CD8-positive, alpha-beta memory T cell (primary cell): ENCODE data around the gene CTSW. TPM values are rescaled to one million over a fixed set of nuclear protein-coding genes. Genes with fewer than 3 reads are reported as not detected.

Experiments
- CTCF ChIA-PET: fragments of 350-600 bp; sonication (Branson Sonifier 250); formaldehyde crosslinking; loops from one replicate; lab custom pipeline; 2021; ENCODE audit warnings: antibody characterized with exemption; lab: Charles Lee
- POLR2A ChIA-PET: fragments of 350-600 bp; sonication (Branson Sonifier 250); formaldehyde crosslinking; loops from one replicate; lab custom pipeline; 2021; ENCODE audit warnings: antibody characterized with exemption; lab: Charles Lee
- DNase-seq, 5 donors: peaks; one replicate each; pipeline versions ENCODE4 v3.0.0 to v3.0.0-alpha.2; 2020 to 2022; ENCODE audit warnings: mixed read lengths in 1 of 5
- H3K27ac ChIP-seq: one replicate; pipeline ENCODE4 v1.7.0; 2013; ENCODE audit warnings: low read depth, mild to moderate bottlenecking, low read length, moderate library complexity
- H3K27me3 ChIP-seq: 2 replicates; pipeline ENCODE4 v1.7.0; 2013; ENCODE audit warnings: low read length, mild to moderate bottlenecking; ENCODE audit not compliant: insufficient read depth, poor library complexity, severe bottlenecking
- H3K36me3 ChIP-seq: 2 replicates; pipeline ENCODE4 v1.7.0; 2013; ENCODE audit warnings: mild to moderate bottlenecking, low read length, moderate library complexity; ENCODE audit not compliant: insufficient read depth
- H3K4me1 ChIP-seq: 2 replicates; pipeline ENCODE4 v1.7.0; 2013; ENCODE audit warnings: mild to moderate bottlenecking, low read length, moderate library complexity; ENCODE audit not compliant: insufficient read depth
- H3K4me3 ChIP-seq: 2 replicates; pipeline ENCODE4 v1.7.0; 2013; ENCODE audit warnings: mild to moderate bottlenecking, low read length
- H3K9me3 ChIP-seq: 2 replicates; pipeline ENCODE4 v1.7.0; 2013; ENCODE audit warnings: mild to moderate bottlenecking, low read length
- H3K27ac Mint-ChIP-seq, 8 donors: one replicate each; pipeline ENCODE4 v1.8.0; 2020 to 2021; ENCODE audit warnings: mixed read lengths in 8 of 8, mild to moderate bottlenecking in 6 of 8, inconsistent platforms in 3 of 8, moderate library complexity in 3 of 8
- H3K27me3 Mint-ChIP-seq, 2 donors: one replicate each; pipeline ENCODE4 v1.8.0; 2020 to 2021; ENCODE audit warnings: mixed read lengths in 2 of 2, mild to moderate bottlenecking in 1 of 2, moderate library complexity in 1 of 2
- H3K36me3 Mint-ChIP-seq, 3 donors: one replicate each; pipeline ENCODE4 v1.8.0; 2020 to 2021; ENCODE audit warnings: mixed read lengths in 3 of 3, inconsistent platforms in 1 of 3, mild to moderate bottlenecking in 1 of 3
- H3K4me1 Mint-ChIP-seq, 3 donors: one replicate each; pipeline ENCODE4 v1.8.0; 2020 to 2021; ENCODE audit warnings: mixed read lengths in 3 of 3, inconsistent platforms in 1 of 3, mild to moderate bottlenecking in 1 of 3
- H3K4me3 Mint-ChIP-seq, 7 donors: one replicate each; pipeline ENCODE4 v1.8.0; 2020 to 2021; ENCODE audit warnings: mixed read lengths in 7 of 7, mild to moderate bottlenecking in 6 of 7, moderate library complexity in 4 of 7, inconsistent platforms in 2 of 7
- H3K9me3 Mint-ChIP-seq, 5 donors: one replicate each; pipeline ENCODE4 v1.8.0; 2020 to 2022; ENCODE audit warnings: mixed read lengths in 5 of 5, mild to moderate bottlenecking in 3 of 5, moderate library complexity in 2 of 5, inconsistent platforms in 1 of 5
- polyA plus RNA-seq: library from polyadenylated mRNA; unstranded; fragments of 300-500 nt; fragmentation: Illumina TruSeq; gene quantifications from one replicate; pipeline ENCODE4 v1.2.3, GENCODE V29; 2021
- total RNA-seq, 2 experiments: library from RNA; stranded (reverse); gene quantifications; one replicate each; pipeline ENCODE4 v1.2.3, GENCODE V29; 2021

Gene CTSW
- total and polyA plus RNA-seq, 3 experiments from 2014 or later, result 40.9 to 1,046 (median 44.3) TPM

- H3K4me1 ChIP-seq, result peaks cover 27% of the 10 kb centered on the region
- peaks cover 37% of the 10 kb centered on the region for H3K36me3 ChIP-seq
- CTCF ChIA-PET, result interaction anchor here (24.5 kb wide), 1 partner anchor 23 kb away, joined by 560 read pairs; the partner anchor contains the start of genes CCDC85B, CTSW and FIBP
- no peak overlapping the region for H3K27ac ChIP-seq
- Mint-ChIP-seq H3K27me3 (no peaks in the 10 kb centered on the region), H3K36me3 (peaks cover 7 to 61% (median 7%) of the 10 kb centered on the region in 3 donors), H3K4me3 (no peak overlapping the region), H3K9me3 (no peaks in the 10 kb centered on the region), H3K4me1 (peaks cover 14 to 33% (median 22%) of the 10 kb centered on the region in 3 donors), H3K27ac (no peak overlapping the region)
- no peak for DNase-seq
- no peak overlapping the region for H3K4me3 ChIP-seq
- H3K27me3 ChIP-seq, result no peaks in the 10 kb centered on the region
- H3K9me3 ChIP-seq, result no peaks in the 10 kb centered on the region
- POLR2A ChIA-PET, result interaction anchor here (0.8 kb wide), 1 partner anchor 57 kb away, joined by 4 read pairs; no protein-coding TSS in a partner anchor
These were observed 14.0 kb upstream of the CTSW start for GRCh38 chr11:65865550-65866172.

- peaks cover 14 to 33% (median 18%) of the 10 kb centered on the region in 3 donors for H3K4me1 Mint-ChIP-seq
- Histone ChIP-seq H3K4me3 (no peak overlapping the region), H3K4me1 (peaks cover 21% of the 10 kb centered on the region), H3K36me3 (peaks cover 37% of the 10 kb centered on the region), H3K27me3 (no peaks in the 10 kb centered on the region), H3K27ac (no peak overlapping the region), H3K9me3 (no peaks in the 10 kb centered on the region)
- no peaks in the 10 kb centered on the region for H3K27me3 Mint-ChIP-seq
- peaks cover 7 to 51% (median 7%) of the 10 kb centered on the region in 3 donors for H3K36me3 Mint-ChIP-seq
- CTCF ChIA-PET, result interaction anchor here (24.5 kb wide), 1 partner anchor 22 kb away, joined by 560 read pairs; the partner anchor contains the start of genes CCDC85B, CTSW and FIBP
- peak overlapping the region in 4 of 8 donors; percentile 26 to 72 (median 37) for H3K27ac Mint-ChIP-seq
- POLR2A ChIA-PET, result interaction anchor here (0.5 to 0.8 kb wide), 2 partner anchors 21 to 56 kb away, joined by 3 to 4 read pairs; partner anchors contain the start of gene FIBP
- peak in 1 of 5 donors; percentile 41 for DNase-seq
- peak overlapping the region in 1 of 7 donors; percentile 58 for H3K4me3 Mint-ChIP-seq
- no peaks in the 10 kb centered on the region for H3K9me3 Mint-ChIP-seq
These were observed 12.9 kb upstream of the CTSW start for GRCh38 chr11:65866509-65867283.

- peaks cover 5 to 48% (median 6%) of the 10 kb centered on the region in 3 donors for H3K36me3 Mint-ChIP-seq
- H3K27me3 Mint-ChIP-seq, result no peaks in the 10 kb centered on the region
- H3K9me3 ChIP-seq, result no peaks in the 10 kb centered on the region
- no peak for DNase-seq
- H3K27ac ChIP-seq, result no peak overlapping the region
- no peaks in the 10 kb centered on the region for H3K9me3 Mint-ChIP-seq
- CTCF ChIA-PET, result interaction anchor here (24.5 kb wide), 1 partner anchor 21 kb away, joined by 560 read pairs; the partner anchor contains the start of genes CCDC85B, CTSW and FIBP
- H3K36me3 ChIP-seq, result peaks cover 30% of the 10 kb centered on the region
- no peaks in the 10 kb centered on the region for H3K27me3 ChIP-seq
- peaks cover 13% of the 10 kb centered on the region for H3K4me1 ChIP-seq
- POLR2A ChIA-PET, result interaction anchor here (1.1 to 5.2 kb wide), 2 partner anchors 8 to 23 kb away, joined by 3 to 39 read pairs; partner anchors contain the start of genes CCDC85B, CFL1 and MUS81
- peaks cover 15 to 34% (median 16%) of the 10 kb centered on the region in 3 donors for H3K4me1 Mint-ChIP-seq
- no peak overlapping the region for H3K4me3 ChIP-seq
- peak overlapping the region in 1 of 7 donors; percentile 58 for H3K4me3 Mint-ChIP-seq
- H3K27ac Mint-ChIP-seq, result peak overlapping the region in 4 of 8 donors; percentile 8 to 70 (median 32)
These were observed 12.2 kb upstream of the CTSW start for GRCh38 chr11:65867284-65868071.

- Histone ChIP-seq H3K4me3 (no peak overlapping the region), H3K4me1 (peaks cover 16% of the 10 kb centered on the region), H3K27ac (no peak overlapping the region), H3K9me3 (no peaks in the 10 kb centered on the region), H3K27me3 (no peaks in the 10 kb centered on the region), H3K36me3 (peaks cover 24% of the 10 kb centered on the region)
- H3K27ac Mint-ChIP-seq, result peak overlapping the region in 1 of 8 donors; percentile 43
- H3K4me3 Mint-ChIP-seq, result peak overlapping the region in 1 of 7 donors; percentile 58
- H3K36me3 Mint-ChIP-seq, result peaks cover 2 to 42% (median 3%) of the 10 kb centered on the region in 3 donors
- ChIA-PET POLR2A (interaction anchor here (1.1 to 5.2 kb wide), 2 partner anchors 9 to 22 kb away, joined by 3 to 39 read pairs; partner anchors contain the start of genes CCDC85B, CFL1 and MUS81), CTCF (interaction anchor here (7.7 to 24.5 kb wide), 2 partner anchors 8 to 20 kb away, joined by 87 to 560 read pairs; partner anchors contain the start of genes CCDC85B, CFL1, CTSW and FIBP)
- peak in 1 of 5 donors; percentile 57 for DNase-seq
- no peaks in the 10 kb centered on the region for H3K27me3 Mint-ChIP-seq
- no peaks in the 10 kb centered on the region for H3K9me3 Mint-ChIP-seq
- peaks cover 16 to 34% (median 19%) of the 10 kb centered on the region in 3 donors for H3K4me1 Mint-ChIP-seq
These were observed 11.5 kb upstream of the CTSW start for GRCh38 chr11:65868076-65868667.

GRCh38 chr11:65868907-65869306 lies 10.7 kb upstream of the CTSW start:
- no peaks in the 10 kb centered on the region for H3K9me3 ChIP-seq
- peaks cover 2 to 35% (median 3%) of the 10 kb centered on the region in 3 donors for H3K36me3 Mint-ChIP-seq
- peak overlapping the region in 2 of 8 donors; percentile 56 to 80 for H3K27ac Mint-ChIP-seq
- H3K27me3 ChIP-seq, result no peaks in the 10 kb centered on the region
- ChIA-PET CTCF (interaction anchor here (7.7 to 24.5 kb wide), 2 partner anchors 9 to 19 kb away, joined by 87 to 560 read pairs; partner anchors contain the start of genes CCDC85B, CFL1, CTSW and FIBP), POLR2A (interaction anchor here (5.2 kb wide), 1 partner anchor 10 kb away, joined by 39 read pairs; the partner anchor contains the start of genes CFL1 and MUS81)
- DNase-seq, result no peak
- H3K36me3 ChIP-seq, result peaks cover 17% of the 10 kb centered on the region
- H3K9me3 Mint-ChIP-seq, result no peaks in the 10 kb centered on the region
- peak overlapping the region in 1 of 7 donors; percentile 54 for H3K4me3 Mint-ChIP-seq
- H3K4me1 Mint-ChIP-seq, result peaks cover 18 to 39% (median 23%) of the 10 kb centered on the region in 3 donors
- no peak overlapping the region for H3K4me3 ChIP-seq
- H3K27ac ChIP-seq, result no peak overlapping the region
- H3K27me3 Mint-ChIP-seq, result no peaks in the 10 kb centered on the region
- H3K4me1 ChIP-seq, result peaks cover 20% of the 10 kb centered on the region

GRCh38 chr11:65869643-65870306 lies 9.9 kb upstream of the CTSW start:
- no peaks in the 10 kb centered on the region for H3K27me3 ChIP-seq
- H3K9me3 ChIP-seq, result no peaks in the 10 kb centered on the region
- DNase-seq, result no peak
- peaks cover 8% of the 10 kb centered on the region for H3K36me3 ChIP-seq
- no peaks in the 10 kb centered on the region for H3K9me3 Mint-ChIP-seq
- H3K27ac Mint-ChIP-seq, result peak overlapping the region in 4 of 8 donors; percentile 21 to 68 (median 42)
- H3K27ac ChIP-seq, result no peak overlapping the region
- peaks cover 2 to 26% (median 3%) of the 10 kb centered on the region in 3 donors for H3K36me3 Mint-ChIP-seq
- ChIA-PET CTCF (interaction anchor here (7.7 to 24.5 kb wide), 2 partner anchors 10 to 18 kb away, joined by 87 to 560 read pairs; partner anchors contain the start of genes CCDC85B, CFL1, CTSW and FIBP), POLR2A (interaction anchor here (0.5 to 5.2 kb wide), 3 partner anchors 10 to 183 kb away, joined by 3 to 39 read pairs (median 3); partner anchors contain the start of genes CFL1, MUS81 and SF3B2)
- peaks cover 18 to 42% (median 23%) of the 10 kb centered on the region in 3 donors for H3K4me1 Mint-ChIP-seq
- no peaks in the 10 kb centered on the region for H3K27me3 Mint-ChIP-seq
- H3K4me1 ChIP-seq, result peaks cover 26% of the 10 kb centered on the region
- no peak overlapping the region for H3K4me3 ChIP-seq
- H3K4me3 Mint-ChIP-seq, result peak overlapping the region in 1 of 7 donors; percentile 54
